Neural progenitor cell (in vitro differentiated cells): ENCODE data around the gene STEAP3. TPM values are rescaled to one million over a fixed set of nuclear protein-coding genes. Genes with fewer than 3 reads are reported as not detected.

Experiments
- DNase-seq: peaks from one replicate; pipeline ENCODE4 v3.0.0-alpha.2; 2016; ENCODE audit warnings: low spot score
- H2AFZ ChIP-seq: fragments of 200-600 bp; sonication (generic); replicated peaks from 2 replicates; pipeline ENCODE4 v1.6.1; 2016; ENCODE audit warnings: antibody characterized with exemption
- H3F3A ChIP-seq: fragments of 200-600 bp; sonication (generic); 2 replicates; pipeline ENCODE4 v1.6.1; 2016; ENCODE audit warnings: antibody characterized with exemption, low read depth
- H3K27ac ChIP-seq: fragments of 200-600 bp; sonication (generic); 2 replicates; pipeline ENCODE4 v1.5.1; 2016; ENCODE audit warnings: mild to moderate bottlenecking
- H3K27me3 ChIP-seq: fragments of 200-600 bp; sonication (generic); 2 replicates; pipeline ENCODE4 v1.6.1; 2016; ENCODE audit warnings: mild to moderate bottlenecking, moderate library complexity
- H3K36me3 ChIP-seq: fragments of 200-600 bp; sonication (generic); 2 replicates; pipeline ENCODE4 v1.5.1; 2016
- H3K4me1 ChIP-seq: fragments of 200-600 bp; sonication (generic); 2 replicates; pipeline ENCODE4 v1.6.1; 2016; ENCODE audit warnings: mixed run types
- H3K4me2 ChIP-seq: fragments of 200-600 bp; sonication (generic); 2 replicates; pipeline ENCODE4 v1.6.1; 2016
- H3K4me3 ChIP-seq: fragments of 200-600 bp; sonication (generic); 2 replicates; pipeline ENCODE4 v1.5.1; 2016
- H3K79me2 ChIP-seq: fragments of 200-600 bp; sonication (generic); 2 replicates; pipeline ENCODE4 v1.6.1; 2016; ENCODE audit warnings: low read depth
- H3K9ac ChIP-seq: fragments of 200-600 bp; sonication (generic); 2 replicates; pipeline ENCODE4 v1.6.1; 2016
- H3K9me3 ChIP-seq: fragments of 200-600 bp; sonication (generic); 2 replicates; pipeline ENCODE4 v1.5.1; 2016; ENCODE audit warnings: low read depth
- H4K20me1 ChIP-seq: fragments of 200-600 bp; sonication (generic); 2 replicates; pipeline ENCODE4 v1.6.1; 2016; ENCODE audit warnings: low read depth
- H3K27ac Mint-ChIP-seq: 3 replicates; pipeline ENCODE4 v1.8.0; 2021; ENCODE audit warnings: mixed read lengths
- H3K27me3 Mint-ChIP-seq: 2 replicates; pipeline ENCODE4 v1.8.0; 2022; ENCODE audit warnings: low read depth, mild to moderate bottlenecking, inconsistent platforms, moderate library complexity, mixed read lengths; ENCODE audit not compliant: insufficient read depth
- H3K36me3 Mint-ChIP-seq: 3 replicates; pipeline ENCODE4 v1.8.0; 2021; ENCODE audit warnings: mixed read lengths
- H3K4me1 Mint-ChIP-seq: 3 replicates; pipeline ENCODE4 v1.8.0; 2021; ENCODE audit warnings: mixed read lengths
- H3K4me3 Mint-ChIP-seq: 3 replicates; pipeline ENCODE4 v1.8.0; 2021; ENCODE audit warnings: mild to moderate bottlenecking, moderate library complexity, mixed read lengths
- H3K9me3 Mint-ChIP-seq: 3 replicates; pipeline ENCODE4 v1.8.0; 2020; ENCODE audit warnings: mixed read lengths
- CTCF ChIP-seq: fragments of 200-600 bp; sonication (generic); IDR thresholded peaks from 2 replicates; pipeline ENCODE4 v1.5.1; 2017; ENCODE audit warnings: antibody characterized with exemption, mild to moderate bottlenecking
- EZH2 ChIP-seq: fragments of 200-600 bp; sonication (generic); IDR thresholded peaks from 2 replicates; pipeline ENCODE4 v1.6.1; 2017; ENCODE audit warnings: antibody characterized with exemption, mild to moderate bottlenecking, moderate library complexity
- EZH2phosphoT487 ChIP-seq: fragments of 200-600 bp; sonication (generic); IDR thresholded peaks from 2 replicates; pipeline ENCODE4 v1.6.1; 2017; ENCODE audit warnings: antibody characterized with exemption
- total RNA-seq: library from RNA; depleted of rRNA; stranded (reverse); fragments of >200 nt; gene quantifications from 2 replicates; pipeline ENCODE4 v1.2.3, GENCODE V29; 2015; ENCODE audit warnings: low replicate concordance

STEAP3 gene
- total RNA-seq, 1 donor from 2014 or later, result 0.30 TPM

GRCh38 chr2:119230219-119231185, 6.9 kb downstream of the STEAP3 start:
- no peak overlapping the region for H3K4me3 Mint-ChIP-seq
- peaks cover 20% of the 10 kb centered on the region for H3K4me1 Mint-ChIP-seq
- no peak for TF ChIP-seq CTCF
- no peak for TF ChIP-seq EZH2
- TF ChIP-seq EZH2phosphoT487, result no peak
- Histone ChIP-seq H3K27ac (no peak overlapping the region), H4K20me1 (peaks cover 14% of the 10 kb centered on the region), H3K9me3 (no peaks in the 10 kb centered on the region), H3K4me1 (peaks cover 27% of the 10 kb centered on the region), H3K4me3 (no peak overlapping the region), H3K36me3 (no peaks in the 10 kb centered on the region), H2AFZ (no peak overlapping the region), H3K27me3 (peaks cover 7% of the 10 kb centered on the region), H3K9ac (no peak overlapping the region), H3F3A (peaks cover 19% of the 10 kb centered on the region), H3K4me2 (no peak overlapping the region), H3K79me2 (no peaks in the 10 kb centered on the region)
- H3K36me3 Mint-ChIP-seq, result no peaks in the 10 kb centered on the region
- peak; percentile 30 for DNase-seq
- no peaks in the 10 kb centered on the region for H3K9me3 Mint-ChIP-seq
- peaks cover 23% of the 10 kb centered on the region for H3K27me3 Mint-ChIP-seq
- H3K27ac Mint-ChIP-seq, result no peak overlapping the region

GRCh38 chr2:119231975-119232665, 8.5 kb downstream of the STEAP3 start:
- Mint-ChIP-seq H3K27ac (no peak overlapping the region), H3K9me3 (no peaks in the 10 kb centered on the region), H3K36me3 (no peaks in the 10 kb centered on the region), H3K4me1 (peaks cover 25% of the 10 kb centered on the region), H3K27me3 (peaks cover 17% of the 10 kb centered on the region), H3K4me3 (no peak overlapping the region)
- Histone ChIP-seq H3K79me2 (no peaks in the 10 kb centered on the region), H3K27me3 (no peaks in the 10 kb centered on the region), H3K27ac (no peak overlapping the region), H4K20me1 (peaks cover 14% of the 10 kb centered on the region), H3K4me3 (no peak overlapping the region), H2AFZ (no peak overlapping the region), H3K36me3 (no peaks in the 10 kb centered on the region), H3K4me1 (peaks cover 27% of the 10 kb centered on the region), H3K9me3 (no peaks in the 10 kb centered on the region), H3F3A (peaks cover 19% of the 10 kb centered on the region), H3K4me2 (no peak overlapping the region), H3K9ac (no peak overlapping the region)
- TF ChIP-seq EZH2phosphoT487, result no peak
- no peak for TF ChIP-seq CTCF
- TF ChIP-seq EZH2, result no peak
- DNase-seq, result no peak

GRCh38 chr2:119232666-119232993, 9.0 kb downstream of the STEAP3 start:
- peaks cover 25% of the 10 kb centered on the region for H3K4me1 Mint-ChIP-seq
- no peak for DNase-seq
- Histone ChIP-seq H3K9ac (no peak overlapping the region), H3K4me3 (no peak overlapping the region), H4K20me1 (peaks cover 14% of the 10 kb centered on the region), H2AFZ (no peak overlapping the region), H3K27me3 (no peaks in the 10 kb centered on the region), H3K79me2 (no peaks in the 10 kb centered on the region), H3K9me3 (no peaks in the 10 kb centered on the region), H3K4me2 (no peak overlapping the region), H3K27ac (no peak overlapping the region), H3K4me1 (peaks cover 27% of the 10 kb centered on the region), H3K36me3 (no peaks in the 10 kb centered on the region), H3F3A (peaks cover 19% of the 10 kb centered on the region)
- no peak overlapping the region for H3K27ac Mint-ChIP-seq
- TF ChIP-seq EZH2, result no peak
- TF ChIP-seq EZH2phosphoT487, result no peak
- no peak for TF ChIP-seq CTCF
- no peak overlapping the region for H3K4me3 Mint-ChIP-seq
- H3K36me3 Mint-ChIP-seq, result no peaks in the 10 kb centered on the region
- H3K9me3 Mint-ChIP-seq, result no peaks in the 10 kb centered on the region
- H3K27me3 Mint-ChIP-seq, result peaks cover 13% of the 10 kb centered on the region
